Measurements from ENCODE around the gene DDX1. TPM values are rescaled to one million over a fixed set of nuclear protein-coding genes. Genes with fewer than 3 reads are reported as not detected.

The DDX1 gene
- total RNA-seq, 1 experiment from 2014 or later, result 115 TPM

DNA sequence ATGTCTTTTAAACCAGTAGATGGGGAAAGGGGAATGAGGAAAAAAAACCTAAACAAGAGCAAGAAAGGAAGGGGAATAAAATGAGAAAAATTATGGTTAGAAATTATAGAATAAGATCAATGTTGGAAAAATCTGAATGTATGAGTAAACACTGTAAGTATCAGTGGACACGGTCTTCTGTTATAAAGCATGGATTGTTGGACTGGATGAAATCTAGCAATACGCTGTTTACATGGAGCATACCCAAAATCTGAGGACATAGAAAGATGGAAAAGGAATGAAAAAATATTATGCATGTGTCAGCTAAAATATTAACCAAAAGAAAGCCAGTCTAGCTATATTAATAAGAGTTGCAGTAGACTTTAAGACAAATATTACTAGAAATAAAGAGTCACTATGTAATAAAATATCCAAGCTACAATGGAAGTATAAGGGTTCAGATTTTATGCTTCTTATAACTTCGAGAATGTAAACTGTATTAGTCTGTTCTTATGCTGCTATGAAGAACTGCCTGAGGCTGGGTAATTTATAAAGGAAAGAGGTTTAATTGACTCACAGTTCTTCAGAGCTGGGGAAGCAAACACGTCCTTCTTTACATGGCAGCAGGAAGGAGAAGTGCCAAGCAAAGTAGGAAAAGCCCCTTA lies 32.4 kb downstream of the DDX1 start:
- Mint-ChIP-seq H3K36me3 (peaks cover 81% of the 10 kb centered on the region), H3K9me3 (peaks cover 8% of the 10 kb centered on the region), H3K4me1 (no peaks in the 10 kb centered on the region), H3K27ac (no peak overlapping the region), H3K4me3 (no peak overlapping the region), H3K27me3 (ENCODE audit: low read depth) (no peaks in the 10 kb centered on the region)
- TF ChIP-seq, protein P1, sequence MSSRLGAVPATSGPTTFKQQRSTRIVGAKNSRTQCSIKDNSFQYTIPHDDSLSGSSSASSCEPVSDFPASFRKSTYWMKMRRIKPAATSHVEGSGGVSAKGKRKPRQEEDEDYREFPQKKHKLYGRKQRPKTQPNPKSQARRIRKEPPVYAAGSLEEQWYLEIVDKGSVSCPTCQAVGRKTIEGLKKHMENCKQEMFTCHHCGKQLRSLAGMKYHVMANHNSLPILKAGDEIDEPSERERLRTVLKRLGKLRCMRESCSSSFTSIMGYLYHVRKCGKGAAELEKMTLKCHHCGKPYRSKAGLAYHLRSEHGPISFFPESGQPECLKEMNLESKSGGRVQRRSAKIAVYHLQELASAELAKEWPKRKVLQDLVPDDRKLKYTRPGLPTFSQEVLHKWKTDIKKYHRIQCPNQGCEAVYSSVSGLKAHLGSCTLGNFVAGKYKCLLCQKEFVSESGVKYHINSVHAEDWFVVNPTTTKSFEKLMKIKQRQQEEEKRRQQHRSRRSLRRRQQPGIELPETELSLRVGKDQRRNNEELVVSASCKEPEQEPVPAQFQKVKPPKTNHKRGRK (CRISPR knock-in tag; IDR thresholded peaks at IDR 0.05; ENCODE audit: borderline replicate concordance), result no peak
- no peak for TF ChIP-seq TEAD4 (CRISPR knock-in tag; IDR thresholded peaks at IDR 0.05)
- TF ChIP-seq, protein P2, sequence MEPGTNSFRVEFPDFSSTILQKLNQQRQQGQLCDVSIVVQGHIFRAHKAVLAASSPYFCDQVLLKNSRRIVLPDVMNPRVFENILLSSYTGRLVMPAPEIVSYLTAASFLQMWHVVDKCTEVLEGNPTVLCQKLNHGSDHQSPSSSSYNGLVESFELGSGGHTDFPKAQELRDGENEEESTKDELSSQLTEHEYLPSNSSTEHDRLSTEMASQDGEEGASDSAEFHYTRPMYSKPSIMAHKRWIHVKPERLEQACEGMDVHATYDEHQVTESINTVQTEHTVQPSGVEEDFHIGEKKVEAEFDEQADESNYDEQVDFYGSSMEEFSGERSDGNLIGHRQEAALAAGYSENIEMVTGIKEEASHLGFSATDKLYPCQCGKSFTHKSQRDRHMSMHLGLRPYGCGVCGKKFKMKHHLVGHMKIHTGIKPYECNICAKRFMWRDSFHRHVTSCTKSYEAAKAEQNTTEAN (CRISPR knock-in tag; IDR thresholded peaks at IDR 0.05), result no peak
- no peak for TF ChIP-seq ATF1 (CRISPR knock-in tag; IDR thresholded peaks at IDR 0.05)
- no peak for TF ChIP-seq ZBTB21 (CRISPR knock-in tag; IDR thresholded peaks at IDR 0.05; ENCODE audit: borderline replicate concordance)
- TF ChIP-seq, protein P3, sequence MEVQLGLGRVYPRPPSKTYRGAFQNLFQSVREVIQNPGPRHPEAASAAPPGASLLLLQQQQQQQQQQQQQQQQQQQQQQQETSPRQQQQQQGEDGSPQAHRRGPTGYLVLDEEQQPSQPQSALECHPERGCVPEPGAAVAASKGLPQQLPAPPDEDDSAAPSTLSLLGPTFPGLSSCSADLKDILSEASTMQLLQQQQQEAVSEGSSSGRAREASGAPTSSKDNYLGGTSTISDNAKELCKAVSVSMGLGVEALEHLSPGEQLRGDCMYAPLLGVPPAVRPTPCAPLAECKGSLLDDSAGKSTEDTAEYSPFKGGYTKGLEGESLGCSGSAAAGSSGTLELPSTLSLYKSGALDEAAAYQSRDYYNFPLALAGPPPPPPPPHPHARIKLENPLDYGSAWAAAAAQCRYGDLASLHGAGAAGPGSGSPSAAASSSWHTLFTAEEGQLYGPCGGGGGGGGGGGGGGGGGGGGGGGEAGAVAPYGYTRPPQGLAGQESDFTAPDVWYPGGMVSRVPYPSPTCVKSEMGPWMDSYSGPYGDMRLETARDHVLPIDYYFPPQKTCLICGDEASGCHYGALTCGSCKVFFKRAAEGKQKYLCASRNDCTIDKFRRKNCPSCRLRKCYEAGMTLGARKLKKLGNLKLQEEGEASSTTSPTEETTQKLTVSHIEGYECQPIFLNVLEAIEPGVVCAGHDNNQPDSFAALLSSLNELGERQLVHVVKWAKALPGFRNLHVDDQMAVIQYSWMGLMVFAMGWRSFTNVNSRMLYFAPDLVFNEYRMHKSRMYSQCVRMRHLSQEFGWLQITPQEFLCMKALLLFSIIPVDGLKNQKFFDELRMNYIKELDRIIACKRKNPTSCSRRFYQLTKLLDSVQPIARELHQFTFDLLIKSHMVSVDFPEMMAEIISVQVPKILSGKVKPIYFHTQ (CRISPR knock-in tag; IDR thresholded peaks at IDR 0.05), result no peak
- TF ChIP-seq, protein P4, sequence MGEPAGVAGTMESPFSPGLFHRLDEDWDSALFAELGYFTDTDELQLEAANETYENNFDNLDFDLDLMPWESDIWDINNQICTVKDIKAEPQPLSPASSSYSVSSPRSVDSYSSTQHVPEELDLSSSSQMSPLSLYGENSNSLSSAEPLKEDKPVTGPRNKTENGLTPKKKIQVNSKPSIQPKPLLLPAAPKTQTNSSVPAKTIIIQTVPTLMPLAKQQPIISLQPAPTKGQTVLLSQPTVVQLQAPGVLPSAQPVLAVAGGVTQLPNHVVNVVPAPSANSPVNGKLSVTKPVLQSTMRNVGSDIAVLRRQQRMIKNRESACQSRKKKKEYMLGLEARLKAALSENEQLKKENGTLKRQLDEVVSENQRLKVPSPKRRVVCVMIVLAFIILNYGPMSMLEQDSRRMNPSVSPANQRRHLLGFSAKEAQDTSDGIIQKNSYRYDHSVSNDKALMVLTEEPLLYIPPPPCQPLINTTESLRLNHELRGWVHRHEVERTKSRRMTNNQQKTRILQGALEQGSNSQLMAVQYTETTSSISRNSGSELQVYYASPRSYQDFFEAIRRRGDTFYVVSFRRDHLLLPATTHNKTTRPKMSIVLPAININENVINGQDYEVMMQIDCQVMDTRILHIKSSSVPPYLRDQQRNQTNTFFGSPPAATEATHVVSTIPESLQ (CRISPR knock-in tag; IDR thresholded peaks at IDR 0.05), result no peak
- no peak for TF ChIP-seq ZNF317 (CRISPR knock-in tag; IDR thresholded peaks at IDR 0.05; ENCODE audit: borderline replicate concordance, low read depth)
- TF ChIP-seq SMAD4 (CRISPR knock-in tag; IDR thresholded peaks at IDR 0.05), result no peak
- TF ChIP-seq, protein P5, sequence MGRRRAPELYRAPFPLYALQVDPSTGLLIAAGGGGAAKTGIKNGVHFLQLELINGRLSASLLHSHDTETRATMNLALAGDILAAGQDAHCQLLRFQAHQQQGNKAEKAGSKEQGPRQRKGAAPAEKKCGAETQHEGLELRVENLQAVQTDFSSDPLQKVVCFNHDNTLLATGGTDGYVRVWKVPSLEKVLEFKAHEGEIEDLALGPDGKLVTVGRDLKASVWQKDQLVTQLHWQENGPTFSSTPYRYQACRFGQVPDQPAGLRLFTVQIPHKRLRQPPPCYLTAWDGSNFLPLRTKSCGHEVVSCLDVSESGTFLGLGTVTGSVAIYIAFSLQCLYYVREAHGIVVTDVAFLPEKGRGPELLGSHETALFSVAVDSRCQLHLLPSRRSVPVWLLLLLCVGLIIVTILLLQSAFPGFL (CRISPR knock-in tag; IDR thresholded peaks at IDR 0.05; ENCODE audit: borderline replicate concordance), result no peak
- TF ChIP-seq, protein P6, sequence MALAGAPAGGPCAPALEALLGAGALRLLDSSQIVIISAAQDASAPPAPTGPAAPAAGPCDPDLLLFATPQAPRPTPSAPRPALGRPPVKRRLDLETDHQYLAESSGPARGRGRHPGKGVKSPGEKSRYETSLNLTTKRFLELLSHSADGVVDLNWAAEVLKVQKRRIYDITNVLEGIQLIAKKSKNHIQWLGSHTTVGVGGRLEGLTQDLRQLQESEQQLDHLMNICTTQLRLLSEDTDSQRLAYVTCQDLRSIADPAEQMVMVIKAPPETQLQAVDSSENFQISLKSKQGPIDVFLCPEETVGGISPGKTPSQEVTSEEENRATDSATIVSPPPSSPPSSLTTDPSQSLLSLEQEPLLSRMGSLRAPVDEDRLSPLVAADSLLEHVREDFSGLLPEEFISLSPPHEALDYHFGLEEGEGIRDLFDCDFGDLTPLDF (CRISPR knock-in tag; IDR thresholded peaks at IDR 0.05), result no peak
- TF ChIP-seq SP1 (CRISPR knock-in tag; conservative IDR thresholded peaks at IDR 0.05), result no peak
- TF ChIP-seq, protein P7, sequence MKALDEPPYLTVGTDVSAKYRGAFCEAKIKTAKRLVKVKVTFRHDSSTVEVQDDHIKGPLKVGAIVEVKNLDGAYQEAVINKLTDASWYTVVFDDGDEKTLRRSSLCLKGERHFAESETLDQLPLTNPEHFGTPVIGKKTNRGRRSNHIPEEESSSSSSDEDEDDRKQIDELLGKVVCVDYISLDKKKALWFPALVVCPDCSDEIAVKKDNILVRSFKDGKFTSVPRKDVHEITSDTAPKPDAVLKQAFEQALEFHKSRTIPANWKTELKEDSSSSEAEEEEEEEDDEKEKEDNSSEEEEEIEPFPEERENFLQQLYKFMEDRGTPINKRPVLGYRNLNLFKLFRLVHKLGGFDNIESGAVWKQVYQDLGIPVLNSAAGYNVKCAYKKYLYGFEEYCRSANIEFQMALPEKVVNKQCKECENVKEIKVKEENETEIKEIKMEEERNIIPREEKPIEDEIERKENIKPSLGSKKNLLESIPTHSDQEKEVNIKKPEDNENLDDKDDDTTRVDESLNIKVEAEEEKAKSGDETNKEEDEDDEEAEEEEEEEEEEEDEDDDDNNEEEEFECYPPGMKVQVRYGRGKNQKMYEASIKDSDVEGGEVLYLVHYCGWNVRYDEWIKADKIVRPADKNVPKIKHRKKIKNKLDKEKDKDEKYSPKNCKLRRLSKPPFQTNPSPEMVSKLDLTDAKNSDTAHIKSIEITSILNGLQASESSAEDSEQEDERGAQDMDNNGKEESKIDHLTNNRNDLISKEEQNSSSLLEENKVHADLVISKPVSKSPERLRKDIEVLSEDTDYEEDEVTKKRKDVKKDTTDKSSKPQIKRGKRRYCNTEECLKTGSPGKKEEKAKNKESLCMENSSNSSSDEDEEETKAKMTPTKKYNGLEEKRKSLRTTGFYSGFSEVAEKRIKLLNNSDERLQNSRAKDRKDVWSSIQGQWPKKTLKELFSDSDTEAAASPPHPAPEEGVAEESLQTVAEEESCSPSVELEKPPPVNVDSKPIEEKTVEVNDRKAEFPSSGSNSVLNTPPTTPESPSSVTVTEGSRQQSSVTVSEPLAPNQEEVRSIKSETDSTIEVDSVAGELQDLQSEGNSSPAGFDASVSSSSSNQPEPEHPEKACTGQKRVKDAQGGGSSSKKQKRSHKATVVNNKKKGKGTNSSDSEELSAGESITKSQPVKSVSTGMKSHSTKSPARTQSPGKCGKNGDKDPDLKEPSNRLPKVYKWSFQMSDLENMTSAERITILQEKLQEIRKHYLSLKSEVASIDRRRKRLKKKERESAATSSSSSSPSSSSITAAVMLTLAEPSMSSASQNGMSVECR (CRISPR knock-in tag; IDR thresholded peaks at IDR 0.05; ENCODE audit: borderline replicate concordance), result no peak
- TF ChIP-seq, protein P8, sequence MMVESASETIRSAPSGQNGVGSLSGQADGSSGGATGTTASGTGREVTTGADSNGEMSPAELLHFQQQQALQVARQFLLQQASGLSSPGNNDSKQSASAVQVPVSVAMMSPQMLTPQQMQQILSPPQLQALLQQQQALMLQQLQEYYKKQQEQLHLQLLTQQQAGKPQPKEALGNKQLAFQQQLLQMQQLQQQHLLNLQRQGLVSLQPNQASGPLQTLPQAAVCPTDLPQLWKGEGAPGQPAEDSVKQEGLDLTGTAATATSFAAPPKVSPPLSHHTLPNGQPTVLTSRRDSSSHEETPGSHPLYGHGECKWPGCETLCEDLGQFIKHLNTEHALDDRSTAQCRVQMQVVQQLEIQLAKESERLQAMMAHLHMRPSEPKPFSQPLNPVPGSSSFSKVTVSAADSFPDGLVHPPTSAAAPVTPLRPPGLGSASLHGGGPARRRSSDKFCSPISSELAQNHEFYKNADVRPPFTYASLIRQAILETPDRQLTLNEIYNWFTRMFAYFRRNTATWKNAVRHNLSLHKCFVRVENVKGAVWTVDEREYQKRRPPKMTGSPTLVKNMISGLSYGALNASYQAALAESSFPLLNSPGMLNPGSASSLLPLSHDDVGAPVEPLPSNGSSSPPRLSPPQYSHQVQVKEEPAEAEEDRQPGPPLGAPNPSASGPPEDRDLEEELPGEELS (CRISPR knock-in tag; IDR thresholded peaks at IDR 0.05), result no peak
- no peak for TF ChIP-seq ZNF423 (CRISPR knock-in tag; IDR thresholded peaks at IDR 0.05)
- no peak for TF ChIP-seq SMAD3 (CRISPR knock-in tag; IDR thresholded peaks at IDR 0.05; ENCODE audit: borderline replicate concordance)
- DNase-seq (ENCODE audit: low spot score) (no peak), ATAC-seq (no peak)
- ChIA-PET POLR2A (no interaction called here), CTCF (no interaction called here)

Data from WTC11 (cell line).